GM21786 (cell line): ENCODE data around the gene DDX6.
"Not testable (repeated sequence)": the region's sequence is repeated elsewhere in the genome, so short reads cannot be mapped to it uniquely, and the experiment has no call there.

Source experiments
- ATAC-seq: cut with Tn5 transposase; IDR thresholded peaks from one replicate; pipeline ENCODE4 v1.9.1; 2021; ENCODE audit not compliant: unreplicated experiment

DDX6 gene, protein sequence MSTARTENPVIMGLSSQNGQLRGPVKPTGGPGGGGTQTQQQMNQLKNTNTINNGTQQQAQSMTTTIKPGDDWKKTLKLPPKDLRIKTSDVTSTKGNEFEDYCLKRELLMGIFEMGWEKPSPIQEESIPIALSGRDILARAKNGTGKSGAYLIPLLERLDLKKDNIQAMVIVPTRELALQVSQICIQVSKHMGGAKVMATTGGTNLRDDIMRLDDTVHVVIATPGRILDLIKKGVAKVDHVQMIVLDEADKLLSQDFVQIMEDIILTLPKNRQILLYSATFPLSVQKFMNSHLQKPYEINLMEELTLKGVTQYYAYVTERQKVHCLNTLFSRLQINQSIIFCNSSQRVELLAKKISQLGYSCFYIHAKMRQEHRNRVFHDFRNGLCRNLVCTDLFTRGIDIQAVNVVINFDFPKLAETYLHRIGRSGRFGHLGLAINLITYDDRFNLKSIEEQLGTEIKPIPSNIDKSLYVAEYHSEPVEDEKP

DNA sequence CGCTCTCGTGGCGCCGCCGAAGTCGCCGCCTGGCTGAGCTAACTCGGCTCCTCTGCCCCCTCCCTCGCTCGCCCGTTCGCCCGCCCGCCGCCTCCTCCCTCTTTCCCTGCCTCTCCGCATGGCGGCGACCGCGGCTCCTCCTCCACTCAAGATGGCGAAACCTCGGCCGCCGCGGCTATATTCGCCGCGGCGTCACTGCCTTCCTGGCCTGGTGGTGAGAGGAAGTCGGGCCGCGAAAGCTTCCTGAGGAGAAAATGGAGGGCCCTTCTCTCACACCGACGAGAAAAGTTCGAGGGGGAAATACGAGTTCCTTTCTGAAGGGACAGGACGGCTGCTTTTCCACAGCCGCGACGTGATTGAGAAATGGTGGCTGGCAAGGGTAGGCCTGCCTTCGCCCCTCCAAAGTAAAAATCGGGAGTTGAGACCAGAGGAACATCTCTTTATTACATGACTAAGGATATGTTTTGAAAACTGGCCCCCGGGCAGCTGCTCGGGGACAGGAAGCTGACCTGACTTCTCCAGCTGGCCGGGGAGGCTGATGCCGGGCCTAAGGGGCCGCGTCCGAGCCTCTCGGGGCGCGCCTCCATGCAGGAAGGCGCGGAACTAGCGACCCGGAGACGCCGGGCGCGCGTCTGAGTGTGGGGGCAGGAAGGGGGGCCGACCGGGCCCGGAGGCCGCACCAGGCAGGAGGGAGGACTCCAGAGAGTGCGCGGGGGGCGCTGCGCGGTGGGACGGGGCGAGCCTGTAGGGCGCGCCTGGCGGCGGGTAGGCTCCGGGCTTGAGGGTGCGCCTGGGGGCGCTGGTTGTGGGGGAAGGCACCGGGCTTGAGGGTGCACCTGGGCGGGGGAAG lies at the start of gene DDX6:
TSS of gene DDX6 (minus strand) at position 54 of the 850 bp plus-strand sequence. CDS start 4,913 bp downstream, outside the sequence.
- peak; percentile 29 for ATAC-seq

DNA sequence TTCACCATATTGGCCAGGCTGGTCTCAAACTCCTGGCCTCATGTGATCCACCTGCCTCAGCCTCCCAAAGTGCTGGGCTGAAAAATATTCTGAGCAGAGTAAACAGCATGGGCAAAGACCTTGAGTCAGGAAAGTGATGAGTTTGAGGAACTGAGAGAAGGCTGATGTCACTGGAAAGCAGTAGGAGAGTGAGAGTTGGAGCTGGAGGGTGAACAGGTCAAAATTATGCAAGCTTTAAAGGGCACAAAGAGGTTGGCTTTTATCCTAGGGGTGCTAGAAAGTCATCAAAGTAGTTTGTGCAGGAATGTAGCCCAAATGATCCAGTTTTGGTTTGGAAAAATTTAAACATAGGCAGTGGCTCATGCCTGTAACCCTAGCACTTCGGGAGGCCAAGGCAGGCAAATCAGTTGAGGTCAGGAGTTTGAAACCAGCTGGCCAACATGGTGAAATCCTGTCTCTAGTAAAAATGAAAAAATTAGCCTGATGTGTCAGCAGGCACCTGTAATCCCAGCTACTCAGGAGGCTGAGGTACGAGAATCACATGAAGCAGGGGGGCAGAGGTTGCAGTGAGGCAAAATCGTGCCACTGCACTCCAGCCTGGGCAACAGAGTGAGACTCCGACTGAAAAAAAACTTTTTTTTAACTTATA lies 48.1 kb upstream of the DDX6 start:
- peak; percentile 64 for ATAC-seq

DNA sequence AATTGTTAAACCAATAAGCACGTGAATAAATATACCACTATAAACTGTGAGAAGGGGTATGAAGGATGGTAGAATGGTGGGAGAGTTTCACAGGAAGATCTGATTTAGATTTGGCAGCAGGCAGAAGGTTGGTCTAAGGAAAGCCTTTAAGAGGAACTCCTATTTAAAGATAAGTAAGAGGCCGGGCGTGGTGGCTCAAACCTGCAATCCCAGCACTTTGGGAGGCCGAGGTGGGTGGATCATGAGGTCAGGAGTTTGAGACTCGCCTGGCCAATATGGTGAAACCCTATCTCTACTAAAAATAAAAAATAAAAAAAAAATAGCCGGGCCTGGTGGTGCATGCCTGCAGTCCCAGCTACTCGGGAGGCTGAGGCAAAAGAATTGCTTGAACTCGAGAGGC lies 46.9 kb upstream of the DDX6 start:
- no peak for ATAC-seq

DNA sequence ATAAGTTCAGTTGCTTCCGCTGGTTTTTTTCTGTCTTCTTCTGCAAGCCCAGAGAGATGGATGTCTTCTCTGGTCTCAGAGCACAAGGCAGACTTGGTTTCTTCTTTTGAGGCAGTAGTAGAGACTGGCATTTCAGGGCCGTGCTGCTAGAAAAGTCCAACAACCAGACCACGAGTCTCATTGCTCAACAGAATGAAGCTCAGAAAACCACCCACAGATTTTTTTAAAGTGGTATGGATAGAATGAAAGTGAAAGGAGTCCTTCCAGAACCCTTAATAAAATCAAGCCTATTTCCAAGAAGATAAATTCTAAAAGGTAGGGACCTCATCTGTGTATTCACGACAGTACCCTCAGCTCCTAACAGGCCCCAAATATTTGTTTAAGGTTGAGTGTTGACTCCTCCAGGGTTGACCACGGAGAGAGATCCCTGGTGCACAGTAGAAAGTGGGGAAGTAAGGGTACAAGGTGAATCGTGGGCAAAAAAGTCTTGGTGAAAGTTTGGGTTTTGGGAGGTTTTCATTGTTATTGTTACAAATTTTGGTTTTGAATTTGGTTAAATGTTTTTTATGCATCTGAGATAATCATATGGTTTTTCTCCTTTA lies 43.6 kb upstream of the DDX6 start:
- no peak for ATAC-seq

DNA sequence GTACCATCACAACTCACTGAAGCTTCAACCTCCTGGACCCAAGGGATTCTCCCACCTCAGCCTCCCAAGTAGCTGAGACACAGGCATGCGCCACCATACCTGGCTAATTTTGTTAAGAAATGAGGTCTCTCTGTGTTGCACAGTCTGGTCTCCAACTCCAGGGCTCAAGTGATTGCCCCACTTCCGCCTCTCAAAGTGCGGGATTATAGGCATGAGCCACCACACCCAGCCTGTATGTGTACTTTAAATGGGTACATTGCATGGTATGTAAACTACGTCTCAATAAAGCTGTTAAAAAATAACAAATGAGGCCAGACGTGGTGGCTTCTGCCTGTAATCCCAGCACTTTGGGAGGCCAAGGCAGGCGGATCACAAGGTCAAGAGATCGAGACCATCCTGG lies 36.2 kb upstream of the DDX6 start:
- ATAC-seq = no peak

DNA sequence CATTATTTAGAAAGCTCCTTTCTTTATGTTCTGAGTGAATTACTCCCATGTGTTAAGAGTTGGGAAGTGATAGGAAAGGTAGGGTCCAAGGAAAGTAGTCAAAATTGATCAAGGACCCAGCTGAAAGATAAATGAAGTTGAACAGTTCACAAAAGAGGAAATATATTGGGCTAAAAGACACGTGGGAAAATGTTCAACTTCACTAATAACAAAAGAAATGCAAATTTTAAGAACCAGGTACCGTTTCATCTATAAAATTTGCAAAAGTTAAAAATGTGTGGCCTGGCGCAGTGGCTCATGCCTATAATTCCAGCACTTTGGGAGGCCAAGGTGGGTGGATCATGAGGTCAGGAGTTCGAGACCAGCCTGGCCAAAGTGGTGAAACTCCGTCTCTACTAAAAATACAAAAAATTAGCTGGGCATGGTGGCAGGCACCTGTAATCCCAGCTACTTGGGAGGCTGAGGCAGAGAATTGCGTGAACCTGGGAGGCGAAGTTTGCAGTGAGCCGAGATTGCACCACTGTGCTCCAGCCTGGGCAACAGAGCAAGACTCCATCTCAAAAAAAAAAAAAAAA lies 32.1 kb upstream of the DDX6 start:
- ATAC-seq = not testable (repeated sequence)

DNA sequence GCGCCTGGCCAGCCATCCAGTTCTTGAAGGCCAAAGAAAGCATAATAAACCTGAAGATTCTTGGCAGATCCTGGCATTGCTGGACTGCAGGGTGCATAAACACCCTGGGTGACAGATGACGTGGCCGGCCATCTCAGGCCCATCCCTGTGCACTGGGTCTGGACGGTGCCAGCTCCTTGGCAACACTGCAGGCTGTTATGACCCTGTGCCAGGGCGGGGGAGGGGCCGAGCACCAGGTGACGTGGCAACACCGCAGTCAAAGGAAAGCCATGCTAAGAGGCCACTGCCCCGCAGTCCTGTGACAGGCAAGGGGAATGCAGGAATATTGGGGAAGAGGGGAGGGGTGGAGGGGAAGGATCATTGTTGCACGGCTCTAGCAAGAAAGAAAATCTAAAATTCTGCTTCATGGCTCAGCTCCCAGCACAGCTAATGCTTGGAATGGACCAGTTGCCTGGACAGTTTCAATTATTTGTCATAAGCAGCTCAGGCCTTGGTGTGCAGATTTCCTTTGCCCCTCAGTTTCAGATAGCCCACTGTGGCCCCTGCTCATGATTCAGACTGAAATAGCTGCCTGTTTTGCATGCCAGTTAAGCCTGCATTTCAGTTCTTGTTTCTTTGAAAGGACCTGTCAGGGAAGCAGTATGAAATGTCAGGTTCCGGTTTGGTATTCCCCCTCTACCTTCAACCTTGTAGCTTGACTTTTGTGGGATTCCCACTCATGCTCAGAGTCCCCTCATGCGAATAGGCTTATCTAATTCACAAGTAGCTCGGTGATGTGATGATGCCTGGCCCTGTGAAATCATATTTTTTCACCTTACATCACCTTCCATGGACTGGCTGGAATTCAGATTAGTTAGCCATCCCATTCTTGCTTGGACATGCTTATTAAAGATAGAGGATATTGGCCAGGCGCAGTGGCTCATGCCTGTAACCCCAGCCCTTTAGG lies 29.7 kb upstream of the DDX6 start:
- peak; percentile 91 for ATAC-seq

DNA sequence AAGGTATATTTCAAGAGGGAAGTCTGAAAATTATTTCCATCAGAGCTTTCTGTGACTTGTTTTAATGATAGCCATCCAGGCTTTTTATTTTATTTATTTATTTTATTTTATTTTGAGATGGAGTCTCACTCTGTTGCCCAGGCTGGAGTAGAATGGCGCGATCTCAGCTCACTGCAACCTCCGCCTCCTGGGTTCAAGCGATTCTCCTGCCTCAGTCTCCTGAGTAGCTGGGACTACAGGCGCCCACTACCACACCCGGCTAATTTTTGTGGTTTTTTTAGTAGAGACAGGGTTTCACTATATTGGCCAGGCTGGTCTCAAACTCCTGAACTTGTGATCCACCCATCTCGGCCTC lies 29.0 kb upstream of the DDX6 start:
- ATAC-seq = not testable (repeated sequence)

DNA sequence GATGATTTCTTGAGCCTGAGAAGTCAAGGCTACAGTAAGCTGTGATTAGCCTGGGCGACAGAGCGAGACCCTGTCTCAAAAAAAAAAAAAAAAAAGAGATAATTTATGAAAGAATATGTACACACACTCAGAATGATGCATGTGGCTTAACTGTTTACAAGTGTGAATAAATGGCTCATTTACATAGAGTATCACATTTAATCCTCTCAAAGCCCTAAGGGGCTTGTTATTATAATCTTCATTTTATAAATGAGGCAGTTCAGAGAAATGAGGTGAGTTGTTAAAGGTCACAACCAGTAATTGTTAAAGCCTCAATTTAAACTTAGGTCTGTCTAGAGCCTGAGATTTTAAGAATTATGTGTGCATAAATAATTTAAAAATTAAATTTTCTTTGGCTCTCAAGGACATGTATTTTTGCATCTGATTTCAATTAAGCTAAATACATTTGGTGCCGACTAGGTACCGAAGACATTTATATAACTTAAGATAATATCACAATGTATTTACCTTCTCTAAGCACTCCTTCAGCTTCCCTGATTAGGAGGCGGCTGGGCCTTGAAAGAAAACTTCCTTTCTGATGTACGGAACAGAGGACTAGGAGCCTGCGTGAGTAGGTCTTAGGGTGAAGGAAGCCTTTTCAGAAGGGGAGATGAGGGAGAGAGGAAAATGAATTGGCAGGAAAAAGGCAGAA lies 28.5 kb upstream of the DDX6 start:
- ATAC-seq = no peak

DNA sequence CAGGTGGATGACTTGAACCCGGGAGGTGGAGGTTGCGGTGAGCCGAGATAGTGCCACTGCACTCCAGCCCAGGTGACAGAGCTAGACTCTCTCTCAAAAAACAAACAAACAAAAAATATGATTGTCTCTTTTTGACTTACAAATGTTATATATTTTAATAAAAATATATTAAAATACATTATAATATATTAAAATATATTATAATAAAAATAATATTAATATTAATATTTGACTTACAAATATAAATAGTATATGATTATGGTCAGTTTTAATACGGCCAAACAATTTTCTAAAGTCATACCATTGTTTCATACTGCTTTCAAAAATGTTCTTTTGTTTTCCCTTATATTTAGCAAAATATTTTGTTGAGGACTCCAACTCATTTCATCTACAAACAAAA lies 27.2 kb upstream of the DDX6 start:
- ATAC-seq = no peak

DNA sequence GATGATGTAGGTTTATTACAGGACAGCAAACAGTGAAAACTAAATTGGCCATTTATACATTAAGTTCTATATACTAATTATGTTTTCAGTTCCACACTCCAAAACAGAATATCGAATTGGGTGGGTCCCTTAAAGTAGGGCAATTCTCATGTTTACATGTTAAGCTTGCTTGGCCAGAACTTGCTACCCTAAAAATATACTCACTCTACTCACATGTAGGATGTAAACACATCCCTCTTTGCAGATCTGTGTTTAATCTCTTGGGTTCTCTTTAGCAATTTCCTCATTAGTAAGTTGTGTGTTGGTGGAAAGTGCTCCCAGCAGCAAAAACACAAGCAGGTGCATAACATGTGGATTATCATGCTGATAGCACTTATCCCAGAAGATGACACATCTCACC lies 22.6 kb upstream of the DDX6 start:
- ATAC-seq = no peak

DNA sequence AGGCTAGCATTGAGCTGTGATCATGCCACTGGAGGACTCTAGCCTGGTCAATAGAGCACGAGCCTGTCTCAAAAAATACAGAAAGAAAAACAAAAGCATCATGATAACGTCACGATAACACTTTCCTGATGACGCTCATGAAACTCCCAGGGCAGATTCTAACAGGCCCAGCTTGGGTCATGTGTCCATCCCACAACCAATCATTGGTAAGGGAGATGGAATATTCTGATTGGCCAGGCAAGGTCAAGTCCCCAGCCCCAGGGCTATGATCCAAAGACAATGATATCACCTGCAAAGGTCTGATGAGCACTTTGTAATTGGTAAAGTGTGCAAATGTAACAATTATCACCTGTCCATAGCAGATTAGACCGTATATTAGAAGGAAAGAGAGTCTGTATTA lies 21.5 kb upstream of the DDX6 start:
- no peak for ATAC-seq

DNA sequence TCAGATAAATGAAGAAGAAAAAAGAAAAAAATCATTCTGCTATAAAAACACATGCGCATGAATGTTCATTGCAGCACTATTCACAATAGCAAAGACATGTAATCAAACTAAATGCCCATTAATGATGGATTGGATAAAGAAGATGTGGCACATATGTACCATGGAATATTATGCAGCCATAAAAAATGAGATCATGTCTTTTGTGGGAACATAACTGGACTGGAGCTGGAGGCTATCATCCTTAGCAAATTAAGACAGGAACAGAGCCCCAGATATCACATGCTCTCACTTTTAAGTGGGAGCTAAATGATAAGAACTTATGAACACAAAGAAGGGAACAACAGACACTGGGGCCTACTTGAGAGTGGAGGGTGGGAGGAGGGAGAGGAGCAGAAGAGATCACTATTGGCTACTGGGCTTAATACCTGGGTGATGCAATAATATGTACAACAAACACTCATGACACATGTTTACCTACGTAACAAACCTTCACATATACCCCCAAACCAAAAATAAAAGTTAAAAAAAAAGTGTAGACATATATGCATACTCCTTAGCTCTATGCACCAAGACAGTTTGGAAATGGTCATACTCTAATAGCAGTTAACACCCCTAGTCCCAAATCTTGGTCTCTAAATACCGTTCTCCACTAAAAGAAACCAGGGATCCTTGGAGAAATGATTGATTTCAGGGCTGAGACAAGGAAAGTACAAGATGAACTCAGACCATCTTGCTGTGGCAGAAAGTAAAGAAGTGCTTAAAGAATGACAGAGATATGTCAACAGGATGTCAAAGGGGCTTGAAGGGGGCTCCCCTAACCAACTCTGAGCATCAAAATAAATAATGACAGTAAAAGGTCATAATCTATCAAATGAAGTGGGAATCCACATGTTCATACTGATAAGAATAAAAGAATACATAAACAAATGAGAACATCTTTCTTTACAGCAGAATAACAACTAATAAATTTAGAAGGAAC lies 17.1 kb upstream of the DDX6 start:
- ATAC-seq = no peak

DNA sequence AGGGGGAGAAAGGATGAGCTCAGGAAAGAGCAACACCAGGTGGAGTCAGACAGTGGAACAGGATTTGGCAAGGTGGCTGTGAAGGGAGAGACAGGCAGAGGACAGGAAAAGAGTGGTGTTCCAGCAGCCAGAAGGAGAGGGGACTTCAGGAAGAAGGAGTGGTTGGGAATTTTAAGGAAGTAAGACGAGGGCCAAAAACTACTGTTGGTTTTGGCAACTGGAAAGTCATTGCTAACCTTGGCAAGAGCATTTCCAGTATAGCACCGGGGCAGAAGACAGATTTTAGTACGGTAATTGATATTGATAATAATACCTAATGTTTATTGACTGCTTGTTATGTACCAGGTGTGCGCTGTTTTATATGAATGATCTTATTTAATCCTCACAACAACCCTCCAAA lies 15.4 kb upstream of the DDX6 start:
- no peak for ATAC-seq

DNA sequence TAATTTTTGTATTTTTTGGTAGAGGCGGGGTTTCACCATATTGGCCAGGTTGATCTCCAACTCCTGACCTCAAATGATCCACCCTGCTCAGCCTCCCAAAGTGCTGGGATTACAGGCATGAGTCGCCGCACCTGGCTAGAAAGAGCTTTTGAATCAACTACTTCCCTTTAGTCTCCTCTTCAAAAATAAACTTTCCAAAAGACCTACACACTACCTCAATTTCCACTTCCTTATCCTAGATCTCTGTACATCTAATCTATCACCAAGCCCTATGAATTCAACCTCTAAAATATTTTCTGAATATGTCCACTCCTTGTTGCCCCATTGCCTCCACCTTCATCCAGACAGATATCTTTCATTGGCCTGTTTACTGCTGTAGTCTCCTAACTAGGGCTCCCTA lies 13.1 kb upstream of the DDX6 start:
- no peak for ATAC-seq

DNA sequence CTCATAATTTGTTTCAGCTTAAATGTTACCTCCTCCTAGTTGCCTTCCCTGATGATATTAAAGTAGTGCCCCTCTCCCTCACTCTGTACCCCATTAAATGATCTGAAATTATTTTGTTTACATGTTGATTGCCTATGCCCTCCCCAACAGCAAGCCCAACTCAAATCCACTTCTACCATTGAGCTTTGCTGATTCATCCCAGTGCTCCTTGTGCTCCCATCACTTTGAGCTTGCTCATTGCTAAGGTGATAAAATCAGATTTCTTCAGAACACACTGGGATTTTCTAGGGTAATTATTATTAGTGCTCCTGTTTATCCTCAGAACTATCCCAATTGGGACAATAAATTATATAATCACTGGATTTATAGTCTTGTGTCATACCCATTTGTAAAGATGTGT lies 8.4 kb upstream of the DDX6 start:
- ATAC-seq = no peak

DNA sequence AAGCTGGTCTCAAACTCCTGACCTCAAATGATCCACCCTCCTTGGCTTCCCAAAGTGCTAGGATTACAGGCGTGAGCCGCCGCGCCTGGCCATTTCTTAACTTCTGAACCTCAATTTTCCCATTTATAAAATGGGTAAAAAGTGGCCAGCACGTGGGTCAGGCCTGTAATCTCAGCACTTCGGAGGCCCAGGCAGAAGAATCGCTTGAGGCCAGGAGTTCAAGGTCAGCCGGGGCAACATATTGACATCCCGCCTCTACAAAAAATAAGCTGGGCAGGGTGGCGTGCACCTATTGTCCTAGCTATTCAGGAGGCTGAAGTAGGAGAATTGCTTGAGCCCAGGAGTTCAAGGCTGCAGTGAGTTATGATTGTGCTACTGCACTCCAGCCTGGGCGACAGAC lies 6.5 kb upstream of the DDX6 start:
- ATAC-seq = no peak

DNA sequence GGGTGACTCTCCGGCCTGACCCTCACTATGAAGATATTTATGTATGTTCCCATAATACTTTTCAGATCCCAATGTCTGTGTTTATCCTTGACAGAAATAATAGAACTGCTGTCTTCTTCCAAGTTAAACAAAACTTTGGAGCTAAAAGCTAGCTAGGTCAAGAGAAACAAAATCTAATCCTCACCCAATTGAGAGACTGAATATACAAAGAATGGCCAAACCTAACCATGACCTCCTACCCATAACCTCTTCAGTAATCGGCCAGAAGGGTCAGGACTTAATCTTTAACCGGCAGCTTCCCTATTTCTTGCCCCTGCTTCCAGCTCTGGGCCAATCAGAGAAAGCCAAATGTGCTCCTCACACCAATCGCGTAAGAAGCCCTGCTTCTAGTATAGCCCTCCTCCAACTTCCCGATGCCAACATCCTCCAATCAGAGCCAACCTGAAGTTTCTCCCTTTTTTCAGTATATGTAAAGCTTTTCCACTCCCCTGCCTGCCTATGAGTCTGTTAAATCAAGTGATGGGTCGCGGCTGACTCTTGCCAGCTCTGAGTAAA lies 1.7 kb upstream of the DDX6 start:
- peak; percentile 60 for ATAC-seq
